GM21717 (cell line): ENCODE data around the gene TM9SF1.
A peak's percentile ranks its signal among the peaks of the same experiment; 100 is the strongest.

Source experiments
- ATAC-seq: cut with Tn5 transposase; IDR thresholded peaks from one replicate; pipeline ENCODE4 v1.9.1; 2021; ENCODE audit warnings: mild to moderate bottlenecking, moderate library complexity; ENCODE audit not compliant: unreplicated experiment

TM9SF1 gene

GRCh38 chr14:24156840-24157239 lies 38.4 kb downstream of the TM9SF1 start:
- no peak for ATAC-seq

DNA sequence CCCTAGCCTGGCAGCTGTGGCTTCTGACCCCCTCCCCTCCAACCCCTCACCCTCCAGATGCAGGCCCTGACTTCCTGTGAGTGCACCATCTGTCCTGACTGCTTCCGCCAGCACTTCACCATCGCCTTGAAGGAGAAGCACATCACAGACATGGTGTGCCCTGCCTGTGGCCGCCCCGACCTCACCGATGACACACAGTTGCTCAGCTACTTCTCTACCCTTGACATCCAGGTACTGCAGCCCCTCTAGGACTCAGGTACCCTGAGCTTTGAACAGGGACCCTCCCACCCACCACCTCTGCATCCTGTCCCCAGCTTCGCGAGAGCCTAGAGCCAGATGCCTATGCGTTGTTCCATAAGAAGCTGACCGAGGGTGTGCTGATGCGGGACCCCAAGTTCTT lies 40.1 kb downstream of the TM9SF1 start:
- no peak for ATAC-seq

- no peak for ATAC-seq
Observed at GRCh38 chr14:24151404-24152080, 43.7 kb downstream of the TM9SF1 start.

DNA sequence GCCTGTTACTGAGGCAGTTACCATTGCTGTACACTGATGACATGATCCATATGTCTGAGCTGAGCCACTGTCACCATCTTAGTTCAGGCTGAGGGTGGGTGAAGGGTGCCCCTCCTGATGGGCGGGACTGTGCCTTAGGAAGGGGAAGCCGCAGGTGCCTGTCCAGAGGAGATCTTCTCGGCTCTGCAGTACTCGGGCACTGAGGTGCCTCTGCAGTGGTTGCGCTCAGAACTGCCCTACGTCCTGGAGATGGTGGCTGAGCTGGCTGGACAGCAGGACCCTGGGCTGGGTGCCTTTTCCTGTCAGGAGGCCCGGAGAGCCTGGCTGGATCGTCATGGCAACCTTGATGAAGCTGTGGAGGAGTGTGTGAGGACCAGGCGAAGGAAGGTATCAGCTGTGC lies 44.2 kb downstream of the TM9SF1 start:
- ATAC-seq, result no peak

DNA sequence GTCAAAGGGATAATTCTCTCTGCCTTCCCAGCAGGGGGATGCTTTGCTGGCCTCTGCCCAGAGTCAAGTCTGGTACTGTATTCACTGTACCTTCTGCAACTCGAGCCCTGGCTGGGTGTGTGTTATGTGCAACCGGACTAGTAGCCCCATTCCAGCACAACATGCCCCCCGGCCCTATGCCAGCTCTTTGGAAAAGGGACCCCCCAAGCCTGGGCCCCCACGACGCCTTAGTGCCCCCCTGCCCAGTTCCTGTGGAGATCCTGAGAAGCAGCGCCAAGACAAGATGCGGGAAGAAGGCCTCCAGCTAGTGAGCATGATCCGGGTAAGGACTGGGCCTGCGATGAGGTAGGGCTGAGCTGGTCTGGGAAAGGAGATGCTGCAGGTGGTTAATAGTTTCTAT lies 44.7 kb downstream of the TM9SF1 start:
- no peak for ATAC-seq

DNA sequence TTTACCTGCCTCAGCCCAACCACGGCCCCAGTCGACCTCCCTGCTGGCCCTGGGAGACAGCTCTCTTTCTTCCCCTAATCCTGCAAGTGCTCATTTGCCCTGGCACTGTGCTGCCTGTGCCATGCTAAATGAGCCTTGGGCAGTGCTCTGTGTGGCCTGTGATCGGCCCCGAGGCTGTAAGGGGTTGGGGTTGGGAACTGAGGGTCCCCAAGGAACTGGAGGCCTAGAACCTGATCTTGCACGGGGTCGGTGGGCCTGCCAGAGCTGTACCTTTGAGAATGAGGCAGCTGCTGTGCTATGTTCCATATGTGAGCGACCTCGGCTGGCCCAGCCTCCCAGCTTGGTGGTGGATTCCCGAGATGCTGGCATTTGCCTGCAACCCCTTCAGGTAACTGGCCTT lies 45.2 kb downstream of the TM9SF1 start:
- ATAC-seq, result no peak

GRCh38 chr14:24149302-24149969 lies 45.8 kb downstream of the TM9SF1 start:
- ATAC-seq, result no peak

- no peak for ATAC-seq
Observed at GRCh38 chr14:24147761-24148428, 47.3 kb downstream of the TM9SF1 start.

- peak; percentile 75 for ATAC-seq
Observed at GRCh38 chr14:24146978-24147760, 48.1 kb downstream of the TM9SF1 start, which contains the start of gene RNF31. Gene RNF31, plus strand, starts transcription at chr14:24147498. Its CDS starts 201 bp downstream, at chr14:24147699.

DNA sequence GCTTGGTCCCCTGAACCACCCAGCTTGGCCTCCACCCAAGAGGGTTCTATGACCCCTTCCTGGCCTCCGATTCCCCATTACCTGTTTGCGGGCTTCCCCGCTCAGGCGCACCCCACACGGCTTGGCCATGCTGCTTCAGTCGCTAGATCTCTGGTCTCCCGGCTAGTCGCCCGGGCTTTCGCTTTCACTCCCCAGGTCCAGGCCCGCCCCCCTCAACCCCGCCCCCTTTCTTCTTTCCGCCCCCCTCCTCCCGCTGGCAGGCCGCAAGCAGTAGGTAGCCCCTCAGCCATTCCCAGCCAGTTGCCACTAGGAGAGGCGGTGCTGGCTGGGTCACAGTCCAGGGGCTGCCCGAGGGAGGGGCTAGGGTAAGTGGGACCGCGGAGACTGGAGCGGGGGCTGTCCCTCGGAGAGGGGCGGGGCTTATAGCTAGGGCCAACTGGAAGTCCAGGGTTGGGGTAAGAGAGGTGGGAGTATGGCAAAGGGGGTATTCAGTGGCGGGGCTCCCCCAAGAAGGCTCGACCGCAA lies 48.7 kb downstream of the TM9SF1 start, which contains the start of gene PSME2:
Gene PSME2, minus strand, starts transcription at position 158 of the 525 bp plus-strand sequence. Its CDS starts 29 bp downstream, at position 129.
- ATAC-seq, result peak; percentile 59

GRCh38 chr14:24145690-24146452 lies 49.4 kb downstream of the TM9SF1 start:
- ATAC-seq, result no peak

DNA sequence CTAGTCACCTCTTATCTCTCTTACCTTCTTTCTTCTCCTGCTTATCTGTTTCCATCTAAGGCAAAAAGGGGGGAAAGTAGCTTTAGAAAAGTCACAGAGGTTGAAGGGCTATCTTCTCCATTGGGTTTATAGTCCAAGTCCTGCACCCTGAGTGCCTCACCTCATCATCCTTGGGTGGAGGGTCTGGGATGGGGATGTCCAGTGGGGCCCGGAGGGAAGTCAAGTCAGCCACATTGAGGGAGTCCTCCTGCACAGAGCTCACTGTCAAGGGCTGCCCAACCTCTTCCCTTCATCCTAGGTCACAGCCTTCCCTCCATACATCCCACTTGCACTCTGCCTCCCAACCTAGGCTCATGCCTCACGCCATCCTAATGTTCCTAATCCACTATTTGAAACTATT lies 50.0 kb downstream of the TM9SF1 start:
- ATAC-seq, result no peak

- no peak for ATAC-seq
Observed at GRCh38 chr14:24144451-24144850, 50.8 kb downstream of the TM9SF1 start.

GRCh38 chr14:24143511-24143910 lies 51.7 kb downstream of the TM9SF1 start:
- no peak for ATAC-seq

DNA sequence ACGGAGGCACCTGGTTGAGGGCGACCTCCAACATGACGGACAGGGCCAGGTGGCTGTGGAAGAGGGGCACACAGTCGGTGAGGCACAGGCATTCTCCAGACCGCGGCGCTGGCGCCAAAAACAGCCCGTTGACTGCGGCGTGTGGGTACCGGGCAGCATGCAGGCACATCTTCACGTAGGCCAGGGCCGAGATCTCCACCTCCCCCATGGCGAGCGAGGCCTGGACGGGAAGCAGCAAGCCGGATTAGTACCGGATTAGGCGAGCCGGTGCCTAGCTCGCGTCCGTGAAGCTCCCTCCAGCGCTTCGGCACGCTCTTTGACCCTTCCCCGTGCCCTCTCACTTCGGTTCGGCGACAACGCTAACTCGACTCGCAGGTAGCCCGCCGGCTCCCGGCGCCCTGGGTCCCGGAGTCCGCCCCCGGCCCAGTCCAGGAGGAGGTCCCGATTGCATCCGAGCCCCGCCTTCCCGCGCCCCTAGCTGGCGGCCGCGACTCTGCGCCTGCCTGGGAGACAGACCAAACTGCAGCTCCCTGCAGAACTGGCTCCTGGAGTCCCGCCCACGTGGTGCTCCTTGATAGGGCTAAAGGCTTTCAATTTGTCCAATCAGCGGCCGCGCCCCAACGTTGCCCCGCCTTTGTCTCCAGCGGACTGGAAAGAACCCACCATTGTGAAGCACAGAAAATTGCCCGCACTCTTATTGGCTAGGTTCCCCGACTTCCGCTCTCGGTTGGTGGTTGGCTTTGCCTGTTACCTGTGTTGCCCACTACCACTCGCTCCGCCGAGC lies 54.0 kb downstream of the TM9SF1 start, which contains the start of gene EMC9:
Gene EMC9, minus strand, starts transcription at position 495 of the 784 bp plus-strand sequence. Its CDS starts 287 bp downstream, at position 208.
- ATAC-seq, result peak; percentile 70

- no peak for ATAC-seq
Observed at GRCh38 chr14:24139272-24139934, 55.8 kb downstream of the TM9SF1 start.
